ENCODE data around the gene LMAN1L.

- TF ChIP-seq CTCF (IDR thresholded peaks at IDR 0.05; ENCODE audit: low read depth, low read length, poor library complexity, severe bottlenecking) = no peak
- no peak for TF ChIP-seq EZH2phosphoT487 (IDR thresholded peaks at IDR 0.05; ENCODE audit: borderline replicate concordance, low read length)
These were observed 60.6 kb downstream of the LMAN1L start, which contains the start of gene SCAMP2 for GRCh38 chr15:74873036-74873755.

All from DOHH2 (cell line).